GM21737 (cell line): ENCODE results near the gene ATR.
"Not testable (repeated sequence)": the region's sequence is repeated elsewhere in the genome, so short reads cannot be mapped to it uniquely, and the experiment has no call there.

ENCODE experiments used
- ATAC-seq: cut with Tn5 transposase; IDR thresholded peaks from one replicate; pipeline ENCODE4 v1.9.1; 2021; ENCODE audit warnings: mild to moderate bottlenecking, moderate library complexity; ENCODE audit not compliant: unreplicated experiment

ATR gene

GRCh38 chr3:142578329-142579223, at the start of gene ATR:
Gene ATR (minus strand): TSS chr3:142578733. CDS start chr3:142578704, 29 bp downstream.
- peak; percentile 92 for ATAC-seq

- ATAC-seq = no peak
These were observed 48.4 kb upstream of the ATR start for GRCh38 chr3:142626971-142627370.

- no peak for ATAC-seq
These were observed 46.6 kb upstream of the ATR start for GRCh38 chr3:142625153-142625440.

- ATAC-seq = no peak
These were observed 46.0 kb upstream of the ATR start for GRCh38 chr3:142624341-142625152.

- ATAC-seq = no peak
These were observed 44.7 kb upstream of the ATR start for GRCh38 chr3:142623194-142623593.

- no peak for ATAC-seq
These were observed 43.9 kb upstream of the ATR start for GRCh38 chr3:142622405-142622804.

DNA sequence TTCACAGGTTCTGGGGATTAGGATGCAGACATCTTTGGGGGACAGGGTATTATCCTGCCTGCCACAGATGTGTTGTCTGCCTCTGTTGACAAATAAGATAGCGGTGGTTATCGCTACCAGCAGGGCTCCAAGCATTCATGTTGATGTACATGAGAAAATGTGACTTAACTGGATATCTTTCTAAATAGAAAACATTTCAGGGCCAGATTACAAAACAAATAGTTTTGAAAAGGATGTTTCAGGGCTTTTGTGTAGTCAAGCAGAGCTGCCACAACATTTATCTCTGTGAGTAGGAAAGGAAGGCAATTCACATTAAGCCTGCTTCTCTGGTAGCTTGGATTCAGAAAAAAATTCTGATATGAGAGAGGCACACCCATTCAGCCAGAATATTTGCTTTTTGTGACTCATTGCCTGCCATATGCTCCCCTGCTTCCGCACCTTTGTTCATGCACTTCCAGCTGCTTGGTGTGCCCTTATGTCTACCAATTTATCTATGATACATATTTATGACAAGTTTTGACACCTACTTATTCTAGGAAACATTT, 40.5 kb upstream of the ATR start:
- no peak for ATAC-seq

DNA sequence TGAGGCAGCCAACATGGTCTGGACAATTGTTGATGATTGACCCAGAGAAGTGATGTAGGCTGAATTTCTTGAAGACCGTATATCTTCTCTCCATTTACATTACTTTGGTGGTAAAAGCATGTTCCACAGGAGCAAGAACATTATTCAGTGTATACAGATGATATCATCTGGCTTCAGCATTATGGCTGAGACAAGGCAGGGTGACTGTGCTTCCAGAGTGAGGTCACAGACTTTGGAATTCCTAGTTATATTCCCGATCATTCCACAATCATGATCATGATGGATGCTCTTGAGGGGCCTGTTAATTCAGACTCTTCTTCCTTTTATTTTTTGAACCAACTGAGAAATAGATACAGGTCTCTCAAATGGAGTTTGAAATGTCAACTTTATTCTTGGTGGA, 36.6 kb upstream of the ATR start:
- no peak for ATAC-seq

DNA sequence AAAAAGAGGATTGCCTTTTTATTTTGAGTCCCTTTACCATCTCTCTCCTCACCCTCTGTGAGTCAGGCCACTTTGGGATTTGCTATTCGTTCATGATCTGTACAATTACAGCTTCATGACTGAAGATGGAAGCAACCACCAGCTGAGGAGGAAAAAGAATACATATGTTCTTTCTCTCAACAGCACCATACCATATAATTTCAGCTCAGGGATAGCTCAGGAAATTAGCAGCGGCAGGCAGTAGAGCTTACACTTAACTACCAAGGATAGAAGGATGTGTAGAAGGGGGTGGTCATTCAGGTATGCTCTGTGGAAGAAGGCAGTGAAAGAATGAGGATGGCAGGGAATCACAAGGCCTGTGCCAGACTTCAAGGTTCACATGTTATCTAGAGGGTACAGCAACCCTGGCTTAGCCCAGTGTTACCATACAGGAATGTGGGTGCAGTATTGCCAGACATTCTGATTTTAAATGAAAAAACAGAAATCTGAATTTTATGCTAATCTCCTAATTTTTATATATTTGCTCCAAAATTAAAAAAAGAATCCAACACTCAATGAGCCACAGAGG, 35.6 kb upstream of the ATR start:
- no peak for ATAC-seq

DNA sequence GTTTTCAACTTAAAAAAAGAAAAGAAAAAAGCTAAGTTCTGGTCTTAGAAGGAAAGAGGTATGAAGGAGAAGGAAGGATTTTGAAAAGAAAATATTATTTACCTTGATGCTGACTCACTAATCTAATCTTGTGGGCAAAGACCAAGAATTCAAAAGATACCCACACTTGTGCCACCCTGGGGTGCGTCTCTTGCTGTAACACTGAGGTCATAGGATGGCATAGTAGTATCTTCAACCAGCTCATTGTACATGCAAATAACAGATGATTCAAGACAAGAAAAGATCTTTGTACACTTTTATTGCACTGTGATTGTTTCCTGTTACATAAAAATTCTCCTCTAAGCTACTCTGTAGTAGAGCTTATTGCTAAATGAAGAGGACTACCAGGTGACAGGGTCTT, 35.0 kb upstream of the ATR start:
- no peak for ATAC-seq

DNA sequence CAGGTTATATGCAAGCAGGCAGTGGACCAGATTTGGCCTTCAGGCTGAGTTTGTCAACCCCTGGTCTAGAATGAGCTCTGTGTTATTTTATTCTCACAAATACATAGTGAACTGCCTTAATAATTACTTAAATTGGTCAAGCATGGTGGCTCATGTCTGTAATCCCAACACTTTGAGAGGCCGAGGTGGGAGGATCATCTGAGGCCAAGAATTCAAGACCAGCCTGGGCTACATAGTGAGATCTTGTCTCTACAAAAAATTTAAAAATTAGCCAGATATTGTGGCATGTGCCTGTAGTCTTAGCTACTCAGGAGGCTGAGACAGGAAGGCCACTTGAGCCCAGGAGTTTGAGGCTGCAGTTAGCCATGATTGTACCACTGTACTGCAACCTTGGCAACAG, 32.7 kb upstream of the ATR start:
- ATAC-seq = no peak

DNA sequence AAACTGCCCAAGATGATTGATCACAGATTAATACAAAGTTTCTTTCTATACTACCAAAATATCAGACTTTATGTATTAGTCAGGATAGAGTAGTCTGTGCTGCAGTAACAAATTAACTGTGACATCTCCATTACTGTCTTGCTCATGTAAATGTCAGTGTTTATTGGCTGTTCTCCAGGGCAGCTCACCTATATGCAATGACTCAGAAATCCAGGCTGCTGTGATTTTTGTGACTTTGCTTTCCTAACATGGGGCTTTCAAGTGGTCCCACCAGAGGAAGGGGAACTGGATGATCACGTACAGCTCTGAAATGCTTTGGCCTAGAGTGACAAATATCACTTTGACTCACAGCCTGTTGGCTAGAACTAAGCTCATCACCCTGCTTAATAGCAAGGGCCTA, 30.6 kb upstream of the ATR start:
- ATAC-seq = no peak

DNA sequence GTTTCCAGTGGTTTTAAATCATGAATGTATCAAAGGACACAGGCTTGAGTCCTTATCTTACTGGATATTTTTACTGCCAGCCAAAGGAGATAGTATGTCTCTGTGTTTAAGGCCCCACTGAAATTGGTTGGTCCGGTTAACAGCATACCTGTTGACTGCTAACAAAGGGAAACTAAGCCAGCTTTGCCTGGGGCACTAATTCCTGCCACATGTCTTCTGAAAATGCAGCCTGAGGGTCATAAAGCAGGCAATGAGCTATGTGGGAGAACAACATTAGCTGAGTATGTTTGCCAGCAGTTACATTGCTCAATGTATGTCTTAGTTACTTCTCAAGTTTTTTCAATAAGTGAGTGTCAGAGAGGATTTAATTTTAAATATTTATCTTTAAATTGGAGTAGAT, 30.1 kb upstream of the ATR start:
- ATAC-seq = no peak

DNA sequence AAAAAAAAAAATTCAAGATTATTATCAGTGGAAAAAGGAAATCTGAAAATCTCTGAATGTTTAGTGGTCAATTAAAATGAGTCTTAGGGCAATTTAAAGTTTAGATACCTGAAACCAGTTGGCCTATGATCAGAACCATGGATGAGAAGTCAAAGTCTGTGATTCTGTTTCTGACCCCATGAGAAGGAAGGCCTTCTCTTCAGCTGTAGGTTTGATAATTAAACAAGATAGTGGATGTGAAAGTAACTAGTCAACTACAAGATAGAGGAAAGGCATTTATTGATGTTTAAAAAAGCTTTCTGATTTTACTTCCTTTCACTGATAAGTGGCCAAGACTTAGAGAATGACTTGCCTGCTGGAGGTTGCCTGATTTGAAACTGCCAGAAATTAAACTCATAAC, 26.4 kb upstream of the ATR start:
- peak; percentile 57 for ATAC-seq

DNA sequence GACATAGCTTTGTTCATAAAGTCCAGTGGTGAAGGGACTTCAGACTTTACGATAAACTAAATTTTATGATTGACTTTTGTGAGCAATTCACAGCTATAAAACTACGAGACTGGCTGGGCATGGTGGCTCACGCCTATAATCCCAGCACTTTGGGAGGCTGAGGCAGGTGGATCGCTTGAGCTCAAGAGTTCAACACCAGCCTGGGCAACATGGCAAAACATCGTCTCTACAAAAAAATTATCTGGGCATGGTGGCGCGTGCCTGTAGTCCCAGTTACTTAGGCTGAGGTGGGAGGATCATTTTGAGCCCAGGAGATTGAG, 24.8 kb upstream of the ATR start:
- not testable (repeated sequence) for ATAC-seq

DNA sequence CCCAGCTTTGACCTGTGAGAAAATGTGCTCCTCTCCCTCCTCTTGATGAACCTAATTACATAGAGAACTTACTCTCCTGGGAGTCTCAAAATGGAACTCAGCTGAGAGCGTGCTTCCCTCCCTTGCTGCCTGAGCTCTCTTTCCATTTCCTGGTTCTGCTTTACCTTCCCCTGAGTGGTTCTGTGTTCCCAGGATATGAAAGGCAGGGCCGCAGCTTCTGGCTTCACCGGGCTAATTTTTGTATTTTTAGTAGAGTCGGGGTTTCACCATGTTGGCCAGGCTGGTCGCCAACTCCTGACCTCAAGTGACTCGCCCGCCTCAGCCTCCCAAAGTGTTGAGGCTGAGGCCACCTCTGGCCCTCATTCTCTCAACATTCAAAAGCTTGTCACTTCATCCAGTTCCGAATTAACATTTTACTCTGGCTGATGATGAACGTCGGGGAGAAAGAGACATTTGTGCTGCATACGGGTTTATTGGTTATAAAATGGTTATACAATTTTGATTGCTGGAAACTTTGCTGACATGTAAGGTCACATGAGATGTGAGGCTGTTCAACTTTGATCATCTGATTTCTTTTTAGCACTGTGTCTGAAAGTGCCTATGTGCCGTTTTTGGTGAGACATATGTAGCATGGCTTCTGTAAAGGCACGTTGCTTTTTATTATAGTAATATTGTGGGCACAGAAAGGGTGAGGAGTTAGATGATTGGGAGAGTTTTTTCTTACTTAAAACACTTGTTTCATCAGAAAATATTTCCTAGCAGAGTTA, 24.3 kb upstream of the ATR start:
- no peak for ATAC-seq

GRCh38 chr3:142601713-142602112, 23.2 kb upstream of the ATR start:
- no peak for ATAC-seq

- ATAC-seq = no peak
These were observed 19.4 kb upstream of the ATR start for GRCh38 chr3:142597906-142598305.

- no peak for ATAC-seq
These were observed 18.2 kb upstream of the ATR start for GRCh38 chr3:142596726-142597088.

DNA sequence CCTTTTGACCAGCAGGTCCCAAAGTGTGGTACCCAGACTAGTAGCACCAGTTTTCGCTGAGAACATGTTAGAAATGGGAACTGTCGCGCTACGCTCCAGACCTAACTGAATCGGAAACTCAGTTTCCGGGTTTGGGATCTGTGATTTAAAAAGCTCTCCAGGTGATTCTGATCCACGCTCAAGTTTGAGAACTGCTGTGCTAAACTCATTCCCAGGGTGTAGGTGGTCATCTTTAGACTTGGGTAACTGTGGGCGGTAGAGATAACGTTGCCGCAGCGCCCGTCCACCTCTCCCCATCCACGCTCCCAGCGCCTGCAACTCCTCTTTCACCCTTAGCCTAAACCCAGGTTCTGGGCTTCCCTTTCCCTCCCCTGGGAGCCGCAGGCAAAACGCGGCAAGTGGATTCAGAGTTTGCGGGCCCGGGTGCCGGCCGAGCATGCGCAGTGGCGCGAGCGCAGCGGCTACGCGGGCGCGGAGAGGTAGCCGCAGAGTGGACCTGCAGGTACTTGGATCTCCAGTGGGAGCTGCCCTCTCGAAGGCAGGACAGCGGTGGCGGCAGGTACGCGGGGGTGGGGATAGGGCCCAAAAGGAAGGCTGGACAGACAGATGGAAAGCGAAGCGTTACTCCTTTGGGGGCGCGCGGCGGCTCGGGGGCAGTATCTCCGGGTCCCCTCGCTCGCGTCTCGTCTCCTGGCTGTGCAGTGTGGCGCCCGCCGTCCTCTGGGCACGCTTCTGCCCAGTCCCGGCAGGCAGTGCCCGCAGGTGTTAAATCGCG, 17.6 kb upstream of the ATR start, which contains the start of gene PLS1:
Gene PLS1 (plus strand): TSS at position 443 of the 775 bp plus-strand sequence. CDS start 67,845 bp downstream, outside the sequence.
- ATAC-seq = peak; percentile 84
